Fibroblast of villous mesenchyme (primary cell): Measurements from ENCODE around the gene VEGFB. TPM values are rescaled to one million over a fixed set of nuclear protein-coding genes. Genes with fewer than 3 reads are reported as not detected.
A peak's percentile ranks its signal among the peaks of the same experiment; 100 is the strongest.

Source experiments
- DNase-seq: peaks from one replicate; pipeline ENCODE4 v3.0.0-alpha.2; 2010; ENCODE audit warnings: low read depth
- H3K4me3 ChIP-seq: 2 replicates; pipeline ENCODE4 v1.5.1; 2011; ENCODE audit warnings: low read depth, mild to moderate bottlenecking, low read length
- total RNA-seq: library from RNA; depleted of rRNA; stranded (reverse); fragments of >200 nt; gene quantifications from 2 replicates; pipeline ENCODE4 v1.2.3, GENCODE V29; 2012
- TF ChIP-seq, protein P1 (sequence below): IDR thresholded peaks from 2 replicates; pipeline ENCODE4 v1.5.1; 2012; ENCODE audit warnings: low read depth, mild to moderate bottlenecking, low read length; ENCODE audit not compliant: insufficient read depth

Gene VEGFB
- total RNA-seq, 1 donor, result 17.7 TPM

DNA sequence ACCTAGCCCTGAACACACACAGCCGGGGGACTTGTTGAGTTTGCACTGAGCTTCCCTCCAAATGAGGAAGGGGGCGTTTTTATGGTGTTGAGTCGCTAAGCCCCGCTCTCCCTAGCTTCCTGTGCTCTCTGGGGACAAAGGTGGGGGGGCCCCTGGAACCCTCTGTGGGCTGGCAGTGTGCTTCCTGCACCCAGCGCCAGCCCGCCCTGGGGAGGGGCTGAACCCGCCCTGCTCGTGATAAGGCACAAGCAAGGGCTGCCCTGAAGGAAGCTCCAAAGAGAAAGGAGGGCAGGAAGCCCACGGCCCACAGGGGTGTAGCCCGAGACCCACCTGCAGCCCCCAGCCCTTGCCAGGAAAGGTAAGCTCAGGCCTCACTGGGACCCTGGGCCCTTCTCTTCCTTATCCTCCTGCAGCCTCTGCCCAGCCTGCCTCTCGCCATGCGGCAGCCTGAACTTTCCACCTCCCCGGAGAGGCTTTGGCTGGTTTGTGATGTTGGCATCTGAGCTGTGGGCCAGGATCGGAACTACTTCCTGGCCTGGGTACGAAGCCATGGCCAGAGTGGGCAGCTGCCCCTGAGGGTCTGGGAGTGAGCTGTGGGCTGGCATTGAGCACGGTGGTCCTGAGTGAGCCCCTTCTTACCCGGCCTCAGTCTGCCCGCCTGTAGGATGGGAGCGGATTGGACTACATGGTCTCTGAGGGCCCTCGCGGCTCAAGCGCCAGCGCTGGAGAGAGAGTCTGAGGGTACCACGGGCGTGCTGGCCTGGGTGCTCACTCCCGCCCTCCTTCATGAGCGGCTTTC lies 27.7 kb upstream of the VEGFB start, which contains the start of gene FERMT3:
FERMT3 (plus strand) TSS at position 265 of the 799 bp plus-strand sequence. CDS start 644 bp downstream, outside the sequence.
- peak within 1 kb of the TSS; percentile 24 for H3K4me3 ChIP-seq
- no peak for DNase-seq
- TF ChIP-seq, protein P1, sequence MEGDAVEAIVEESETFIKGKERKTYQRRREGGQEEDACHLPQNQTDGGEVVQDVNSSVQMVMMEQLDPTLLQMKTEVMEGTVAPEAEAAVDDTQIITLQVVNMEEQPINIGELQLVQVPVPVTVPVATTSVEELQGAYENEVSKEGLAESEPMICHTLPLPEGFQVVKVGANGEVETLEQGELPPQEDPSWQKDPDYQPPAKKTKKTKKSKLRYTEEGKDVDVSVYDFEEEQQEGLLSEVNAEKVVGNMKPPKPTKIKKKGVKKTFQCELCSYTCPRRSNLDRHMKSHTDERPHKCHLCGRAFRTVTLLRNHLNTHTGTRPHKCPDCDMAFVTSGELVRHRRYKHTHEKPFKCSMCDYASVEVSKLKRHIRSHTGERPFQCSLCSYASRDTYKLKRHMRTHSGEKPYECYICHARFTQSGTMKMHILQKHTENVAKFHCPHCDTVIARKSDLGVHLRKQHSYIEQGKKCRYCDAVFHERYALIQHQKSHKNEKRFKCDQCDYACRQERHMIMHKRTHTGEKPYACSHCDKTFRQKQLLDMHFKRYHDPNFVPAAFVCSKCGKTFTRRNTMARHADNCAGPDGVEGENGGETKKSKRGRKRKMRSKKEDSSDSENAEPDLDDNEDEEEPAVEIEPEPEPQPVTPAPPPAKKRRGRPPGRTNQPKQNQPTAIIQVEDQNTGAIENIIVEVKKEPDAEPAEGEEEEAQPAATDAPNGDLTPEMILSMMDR, result no peak

DNA sequence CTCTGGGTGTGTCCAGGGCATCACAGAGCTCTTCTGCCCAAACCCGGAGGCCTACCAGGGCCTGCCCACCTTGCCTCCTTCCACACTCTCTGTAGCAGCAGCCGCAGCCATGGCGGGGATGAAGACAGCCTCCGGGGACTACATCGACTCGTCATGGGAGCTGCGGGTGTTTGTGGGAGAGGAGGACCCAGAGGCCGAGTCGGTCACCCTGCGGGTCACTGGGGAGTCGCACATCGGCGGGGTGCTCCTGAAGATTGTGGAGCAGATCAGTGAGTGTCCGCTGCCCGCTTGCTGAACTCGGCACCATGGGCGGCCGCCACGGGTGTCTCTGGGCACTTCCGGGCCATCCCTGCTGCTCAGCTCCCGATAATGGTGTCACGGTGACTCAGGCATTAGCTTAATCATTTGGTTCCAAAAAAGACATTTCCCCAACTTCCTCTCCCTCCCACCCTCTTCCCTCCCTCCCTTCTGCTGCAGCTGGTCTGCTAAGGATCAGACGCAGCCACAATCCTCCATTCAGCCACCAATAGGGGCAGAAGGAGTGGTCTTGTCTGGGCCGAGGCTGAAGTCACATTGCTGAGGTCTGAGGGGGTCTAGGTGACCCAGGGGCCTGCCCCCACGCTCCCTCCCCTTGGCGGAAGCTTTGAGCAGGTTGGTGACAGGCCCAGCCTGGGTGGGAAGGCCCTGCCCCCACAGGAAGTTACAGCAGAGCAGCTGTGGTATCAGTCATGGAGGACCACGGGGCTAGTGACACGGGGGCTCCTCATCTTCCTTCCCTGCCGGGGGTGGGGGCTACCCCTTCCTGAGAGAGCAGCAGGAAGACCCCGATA lies 26.9 kb upstream of the VEGFB start:
- peak; percentile 84 for DNase-seq
- TF ChIP-seq, protein P1, result no peak
- peak overlapping the region; percentile 24 for H3K4me3 ChIP-seq

DNA sequence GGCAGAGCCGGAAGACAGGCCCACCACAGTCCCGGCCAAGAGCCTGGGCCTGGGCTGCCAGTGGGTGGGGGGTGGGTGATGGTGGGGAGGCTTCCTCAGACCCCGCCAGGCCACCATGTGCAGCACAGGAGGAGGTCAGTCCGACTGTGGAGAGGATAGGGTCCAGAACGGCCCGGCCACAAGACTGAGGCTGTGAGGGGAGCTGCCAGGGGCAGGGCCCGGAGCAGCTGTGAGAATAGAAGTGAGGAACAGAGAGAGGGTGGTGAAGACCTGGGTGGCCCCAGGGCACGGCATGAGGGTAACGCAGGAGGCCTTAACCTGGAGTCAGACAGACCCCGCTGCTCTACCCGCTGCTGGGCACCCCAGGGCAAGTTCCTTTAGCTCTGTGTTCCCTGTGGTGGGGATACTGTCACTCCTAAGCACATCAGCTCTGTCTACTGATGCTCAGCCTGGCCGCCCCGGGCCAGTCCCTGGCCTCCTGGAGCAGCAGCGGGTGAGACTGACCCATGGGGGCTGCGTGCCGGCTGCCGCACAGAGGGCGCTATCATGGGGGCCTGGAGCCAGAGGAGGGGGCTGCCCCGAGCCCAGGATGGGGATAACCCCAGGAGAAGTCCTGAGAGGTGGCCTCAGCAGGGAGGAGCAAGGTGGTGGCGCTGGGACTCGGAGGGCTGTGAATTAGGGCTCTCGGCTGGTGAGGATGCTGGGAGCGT lies 26.1 kb upstream of the VEGFB start:
- peak overlapping the region; percentile 10 for H3K4me3 ChIP-seq
- TF ChIP-seq, protein P1, result no peak
- DNase-seq, result no peak

DNA sequence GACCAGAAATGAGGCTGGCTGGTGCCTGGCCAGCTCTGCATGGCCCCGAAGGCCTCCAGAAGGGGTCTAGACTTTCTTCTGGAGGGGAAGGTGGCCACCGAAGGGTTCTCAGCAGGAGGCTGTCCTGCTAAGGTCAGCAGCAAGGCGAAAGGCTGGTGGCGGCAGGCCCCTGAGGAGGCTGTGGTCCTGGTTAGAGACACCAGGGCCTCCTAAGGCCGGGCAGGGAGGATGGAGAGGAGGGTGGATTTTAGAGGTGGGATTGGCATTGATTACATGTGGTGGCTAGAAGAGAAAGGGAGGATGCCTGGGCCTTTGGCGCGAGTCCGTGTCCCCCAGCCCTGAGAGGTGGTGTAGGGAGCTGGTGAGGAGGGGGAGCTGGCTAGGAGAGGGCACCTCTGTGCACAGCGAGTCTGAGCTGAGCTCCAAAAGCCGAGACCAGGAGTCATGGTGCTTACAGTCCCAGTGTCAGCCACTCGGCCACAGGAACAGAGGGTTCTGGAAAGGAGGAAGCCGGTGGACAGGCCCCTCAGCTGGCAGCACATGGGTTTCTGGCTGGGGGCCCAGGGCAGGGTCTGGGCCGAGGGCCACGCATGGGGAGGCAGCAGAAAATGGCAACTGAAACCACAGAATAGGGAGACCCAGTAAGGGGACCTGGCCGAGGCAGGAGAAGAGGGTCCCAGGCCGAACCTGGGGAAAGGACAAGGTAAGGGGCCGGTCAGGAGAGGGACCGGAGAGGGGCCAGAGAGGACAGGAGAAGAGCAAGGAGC lies 25.4 kb upstream of the VEGFB start:
- DNase-seq, result no peak
- TF ChIP-seq, protein P1, result no peak
- H3K4me3 ChIP-seq, result no peak overlapping the region

DNA sequence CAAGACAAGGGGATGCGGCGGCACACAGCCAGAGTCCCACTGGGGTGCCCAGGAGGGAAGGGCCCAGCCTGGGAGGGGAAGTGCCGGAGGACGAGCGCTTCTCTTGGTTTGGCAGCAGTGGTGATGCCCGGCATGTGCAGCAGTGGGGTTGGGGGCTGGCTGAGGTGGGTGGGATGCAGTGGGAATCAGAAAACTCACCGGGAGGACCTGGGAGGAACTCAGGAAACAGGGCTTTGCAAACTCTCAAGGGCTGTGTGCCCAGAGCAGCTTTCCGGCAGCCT lies 24.9 kb upstream of the VEGFB start:
- H3K4me3 ChIP-seq, result no peak overlapping the region
- TF ChIP-seq, protein P1, result no peak
- no peak for DNase-seq
